Breast epithelium (tissue), 3 donors: ENCODE results near the gene ACTL10.

Experiments
- POLR2A ChIP-seq: fragments of 450-650 bp; IDR thresholded peaks from one replicate; pipeline ENCODE4 v1.6.1; 2016; ENCODE audit warnings: antibody characterized with exemption, mild to moderate bottlenecking, moderate library complexity
- TF ChIP-seq, protein P1 (sequence below), 3 donors: fragments of 450-650 bp; IDR thresholded peaks; one replicate each; pipeline ENCODE4 v1.5.1; 2016 to 2017; ENCODE audit warnings: antibody characterized with exemption in 3 of 3, mild to moderate bottlenecking in 3 of 3, moderate library complexity in 3 of 3

DNA sequence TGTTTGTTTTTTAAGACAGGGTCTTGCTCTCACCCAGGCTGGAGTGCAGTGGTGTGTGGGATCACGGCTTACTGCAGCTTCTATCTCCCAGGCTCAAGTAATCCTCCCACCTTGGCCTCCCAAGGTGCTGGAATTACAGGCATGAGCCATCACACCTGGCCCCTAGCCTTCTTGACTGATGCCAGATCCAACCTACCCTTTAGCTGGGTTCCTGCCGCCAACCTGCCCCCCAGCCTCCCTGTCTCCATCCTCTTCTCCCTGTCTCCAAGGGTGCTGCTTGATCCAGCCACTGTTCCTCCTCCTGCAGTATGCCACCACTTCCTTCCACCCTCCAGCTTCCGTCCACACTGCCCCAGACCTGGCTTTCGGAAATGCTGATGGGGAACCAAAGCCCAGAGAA lies 7.8 kb upstream of the ACTL10 start:
- no peak for TF ChIP-seq POLR2A
- TF ChIP-seq, protein P1, sequence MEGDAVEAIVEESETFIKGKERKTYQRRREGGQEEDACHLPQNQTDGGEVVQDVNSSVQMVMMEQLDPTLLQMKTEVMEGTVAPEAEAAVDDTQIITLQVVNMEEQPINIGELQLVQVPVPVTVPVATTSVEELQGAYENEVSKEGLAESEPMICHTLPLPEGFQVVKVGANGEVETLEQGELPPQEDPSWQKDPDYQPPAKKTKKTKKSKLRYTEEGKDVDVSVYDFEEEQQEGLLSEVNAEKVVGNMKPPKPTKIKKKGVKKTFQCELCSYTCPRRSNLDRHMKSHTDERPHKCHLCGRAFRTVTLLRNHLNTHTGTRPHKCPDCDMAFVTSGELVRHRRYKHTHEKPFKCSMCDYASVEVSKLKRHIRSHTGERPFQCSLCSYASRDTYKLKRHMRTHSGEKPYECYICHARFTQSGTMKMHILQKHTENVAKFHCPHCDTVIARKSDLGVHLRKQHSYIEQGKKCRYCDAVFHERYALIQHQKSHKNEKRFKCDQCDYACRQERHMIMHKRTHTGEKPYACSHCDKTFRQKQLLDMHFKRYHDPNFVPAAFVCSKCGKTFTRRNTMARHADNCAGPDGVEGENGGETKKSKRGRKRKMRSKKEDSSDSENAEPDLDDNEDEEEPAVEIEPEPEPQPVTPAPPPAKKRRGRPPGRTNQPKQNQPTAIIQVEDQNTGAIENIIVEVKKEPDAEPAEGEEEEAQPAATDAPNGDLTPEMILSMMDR (IDR thresholded peaks at IDR 0.05) = no peak
